Frontal cortex (tissue), 4 donors: ENCODE data around the gene HOXA10. TPM values are rescaled to one million over a fixed set of nuclear protein-coding genes. Genes with fewer than 3 reads are reported as not detected.

Experiments
- DNase-seq, 2 donors: peaks; one replicate each; pipeline ENCODE4 v3.0.0; 2012; ENCODE audit warnings: low spot score in 2 of 2
- FAIRE-seq: peaks from 2 replicates; lab custom pipeline; 2012; peaks lifted over from hg19 to GRCh38; lab: Jason Lieb, UNC
- total RNA-seq: library from RNA; depleted of rRNA; stranded (reverse); fragments of >200 nt; gene quantifications from one replicate; pipeline ENCODE4 v1.2.3, GENCODE V29; 2014
- donor health status: control.
- donor health status: control.
- donor health status: control.

HOXA10 gene
- total RNA-seq, 1 donor from 2014 or later: not detected

- FAIRE-seq: no peak
- DNase-seq: no peak
Measured at GRCh38 chr7:27182285-27182841, 8.2 kb upstream of the HOXA10 start.

- DNase-seq: no peak
- no peak for FAIRE-seq
Measured at GRCh38 chr7:27181795-27182275, 7.7 kb upstream of the HOXA10 start.

GRCh38 chr7:27180431-27181420, 6.6 kb upstream of the HOXA10 start:
- DNase-seq (no peak), FAIRE-seq (no peak)

GRCh38 chr7:27179503-27180430, 5.6 kb upstream of the HOXA10 start:
- peak in 1 of 2 donors; percentile 64 for DNase-seq
- no peak for FAIRE-seq

DNA sequence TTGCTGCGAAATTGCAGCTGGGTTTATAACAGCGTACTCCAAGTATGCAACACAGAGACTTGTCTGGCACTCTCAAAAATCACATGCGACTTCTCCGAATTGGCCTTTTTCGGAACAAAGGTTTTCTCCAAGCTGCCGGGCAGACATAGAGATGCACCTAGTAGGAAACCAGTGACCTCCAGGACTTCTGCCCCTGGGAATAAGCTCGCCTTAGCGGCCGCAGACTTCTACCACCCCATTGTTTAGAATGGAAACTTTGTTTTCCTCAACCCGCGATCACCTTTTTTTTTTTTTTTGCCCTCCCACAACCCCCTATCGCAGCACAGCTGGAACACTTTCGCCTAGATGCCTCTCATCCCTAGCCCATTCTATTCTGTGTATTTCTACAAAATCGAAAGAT, 4.9 kb upstream of the HOXA10 start:
- FAIRE-seq: no peak
- DNase-seq: no peak

DNA sequence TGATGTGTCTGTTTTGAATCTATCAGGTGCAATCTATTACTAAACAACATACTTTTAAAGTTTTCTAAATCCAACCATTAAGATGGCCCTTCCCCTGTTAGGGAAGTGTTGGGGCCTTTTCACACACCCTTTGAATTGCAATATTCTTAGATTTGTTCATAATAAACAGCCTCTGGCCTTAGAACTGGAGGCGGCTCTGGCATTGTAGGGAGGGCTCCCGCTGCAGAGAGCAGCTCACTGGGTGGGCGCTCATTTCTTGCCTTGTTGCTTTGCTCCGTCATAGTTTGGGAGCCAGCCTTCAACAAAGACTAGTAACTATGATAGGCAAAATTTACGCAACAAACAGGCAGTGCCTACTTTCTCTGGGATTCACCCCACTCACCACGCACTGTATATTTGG, 4.2 kb upstream of the HOXA10 start:
- no peak for FAIRE-seq
- DNase-seq: no peak

- FAIRE-seq (no peak), DNase-seq (no peak)
Measured at GRCh38 chr7:27177795-27178320, 3.7 kb upstream of the HOXA10 start.

DNA sequence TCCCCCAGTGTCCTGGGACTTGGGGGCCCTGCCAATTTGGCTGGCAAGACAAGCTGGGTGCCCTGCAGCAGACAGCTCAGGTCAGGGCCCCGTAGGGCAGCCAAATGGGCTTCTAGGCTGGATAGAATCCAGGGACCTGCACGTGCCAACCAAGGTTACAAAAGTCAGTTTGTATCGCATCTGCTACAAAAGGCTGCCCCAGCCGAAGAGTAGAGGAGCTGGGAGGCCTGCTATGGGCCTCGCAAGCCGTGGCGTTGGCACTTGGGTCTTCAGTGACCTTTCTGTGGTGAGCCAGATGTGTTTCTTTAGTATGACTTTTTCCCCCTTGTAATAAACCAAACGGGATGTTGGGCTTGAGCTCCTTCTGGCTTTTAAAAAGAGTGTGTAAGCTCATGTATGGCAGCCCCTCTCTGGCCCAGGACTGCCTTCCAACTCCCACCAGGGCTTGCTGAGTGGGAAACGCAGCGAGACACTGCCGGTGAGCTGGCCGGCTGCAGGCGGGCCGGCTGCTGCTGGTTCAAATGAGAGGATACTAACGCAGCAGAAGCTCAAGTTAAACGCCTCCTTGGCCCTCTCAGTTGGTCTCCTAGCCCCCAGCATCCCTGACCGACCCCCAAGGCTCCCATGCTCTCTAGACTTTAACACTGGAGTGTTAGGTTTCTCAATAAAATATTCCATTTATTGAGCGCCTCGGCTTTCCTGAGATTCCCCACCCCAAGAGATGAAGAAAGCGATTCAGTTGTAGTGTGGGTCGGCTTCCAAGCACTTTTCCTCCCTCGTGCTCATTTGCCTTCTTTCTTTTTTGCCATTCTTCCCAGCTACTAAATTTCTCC, 3.1 kb upstream of the HOXA10 start:
- no peak for DNase-seq
- no peak for FAIRE-seq

DNA sequence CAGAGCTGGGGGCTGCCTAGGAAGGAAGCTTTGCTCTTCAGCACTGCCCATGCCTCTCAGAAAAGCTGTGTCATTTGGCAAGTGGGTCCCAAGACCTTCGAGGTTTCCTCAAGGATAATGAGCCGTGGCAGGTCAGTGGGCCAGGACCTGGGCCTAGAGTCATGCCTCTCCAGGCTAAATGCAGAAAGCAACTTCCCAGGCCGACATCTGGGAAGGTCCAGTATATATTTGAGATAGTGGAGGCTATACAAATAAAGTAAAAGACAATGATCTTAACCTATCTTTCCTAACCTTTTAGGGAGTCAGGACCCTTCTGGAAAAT, 2.4 kb upstream of the HOXA10 start:
- FAIRE-seq: no peak
- DNase-seq: no peak

DNA sequence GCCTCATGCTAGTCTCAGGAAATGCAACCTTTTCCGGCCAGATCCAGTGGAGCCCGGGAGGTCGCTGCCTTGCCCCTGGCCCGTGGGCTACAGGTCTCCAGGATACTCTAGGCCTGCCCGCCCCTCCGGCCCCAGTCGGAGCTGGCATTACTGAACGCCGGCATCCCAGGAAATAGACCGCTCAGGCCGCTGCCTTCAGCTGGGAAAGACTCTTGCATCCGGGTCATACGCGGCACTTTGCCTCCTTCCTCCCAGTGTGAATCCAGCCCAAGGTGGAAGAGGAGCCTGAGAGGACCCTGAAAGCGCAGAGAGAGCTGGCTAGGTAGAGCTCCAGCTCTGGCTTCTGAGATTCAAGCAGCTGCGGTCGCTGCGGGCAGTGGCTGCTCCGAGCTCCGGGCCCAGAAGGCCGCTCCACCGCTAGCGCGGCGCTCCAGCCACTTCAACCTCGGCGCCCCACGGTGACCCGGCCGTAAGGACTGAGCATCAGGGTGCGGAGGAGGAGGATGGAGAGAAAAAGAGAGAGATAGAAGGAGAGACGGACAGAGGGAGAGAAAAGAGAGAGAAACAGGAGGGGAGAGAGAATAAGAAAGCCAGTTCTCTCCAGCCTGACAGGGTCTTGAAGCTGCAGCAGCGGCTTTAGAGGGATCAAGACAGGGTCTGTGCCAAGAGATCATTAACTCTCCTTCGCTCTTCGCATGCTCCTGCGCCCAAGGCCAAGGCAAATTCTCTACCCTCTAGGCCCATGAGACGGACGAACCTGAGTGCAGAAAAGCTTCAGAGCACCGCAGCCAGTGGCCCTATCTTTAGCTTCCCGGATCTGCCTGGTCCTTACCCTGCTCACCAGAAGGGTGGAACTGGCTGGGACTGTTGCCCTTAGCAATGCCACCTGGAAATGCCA, 1.8 kb upstream of the HOXA10 start:
- no peak for DNase-seq
- FAIRE-seq: no peak

DNA sequence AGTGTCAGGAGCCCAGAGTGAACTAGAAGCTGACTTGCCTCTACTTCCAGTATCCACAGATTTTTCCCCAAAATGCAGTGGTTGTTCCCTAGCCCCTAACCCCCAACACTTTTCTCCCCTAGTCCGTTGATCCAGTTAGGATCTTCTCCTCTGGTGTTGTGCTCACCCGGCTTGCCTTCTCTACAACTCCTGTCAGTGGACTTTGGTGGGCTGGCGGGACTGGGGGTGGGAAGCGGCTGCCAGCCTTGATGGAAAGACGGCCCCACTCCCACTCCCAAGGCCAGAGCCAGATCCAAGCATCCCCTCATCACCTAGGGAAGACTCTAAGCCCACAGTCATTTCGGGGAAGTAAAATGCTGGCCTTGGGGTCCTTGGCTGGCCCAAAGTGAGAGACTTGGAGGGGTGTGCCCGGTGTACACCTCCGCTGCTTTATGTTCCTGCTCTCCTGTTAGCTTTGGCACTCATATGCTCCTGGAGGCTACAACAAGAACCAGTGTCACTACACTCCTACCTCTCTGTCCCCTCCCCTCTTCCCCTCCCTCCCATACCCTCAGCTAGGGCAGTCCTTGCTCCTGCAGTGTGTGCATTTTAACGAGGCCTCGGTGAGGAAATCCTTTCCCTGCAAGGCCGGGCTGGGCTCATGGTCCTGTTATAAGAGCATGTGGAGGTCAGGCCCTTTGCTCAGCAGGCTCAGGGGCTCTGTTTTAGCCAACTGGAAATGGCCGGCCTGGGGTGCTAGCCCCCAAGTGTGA, 930 bp upstream of the HOXA10 start:
- FAIRE-seq (no peak), DNase-seq (no peak)

DNA sequence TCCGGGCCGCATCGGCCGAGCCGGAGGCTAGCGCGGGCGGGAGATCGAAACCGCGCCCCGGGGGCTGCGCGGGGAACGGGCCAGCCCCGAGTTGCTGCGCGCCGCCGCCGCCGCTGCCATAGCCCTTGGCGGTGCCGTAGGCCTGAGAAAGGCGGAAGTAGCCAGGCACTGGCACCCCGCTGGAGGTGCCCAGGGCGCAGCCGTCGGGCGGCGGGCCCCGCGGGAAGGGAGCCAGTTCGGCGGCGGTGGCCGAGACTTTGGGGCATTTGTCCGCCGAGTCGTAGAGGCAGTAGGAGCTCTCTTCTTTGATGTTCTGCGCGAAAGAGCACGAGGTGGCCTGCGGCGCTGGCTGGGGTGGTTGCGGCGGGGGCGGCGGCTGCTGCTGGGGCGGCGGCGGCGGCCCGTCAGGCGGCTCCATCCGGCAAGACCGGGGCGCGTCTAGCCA, 587 bp downstream of the HOXA10 start:
- DNase-seq: no peak
- FAIRE-seq: no peak

GRCh38 chr7:27172823-27173510, 1.2 kb downstream of the HOXA10 start:
- DNase-seq: no peak

GRCh38 chr7:27172315-27172774, 1.8 kb downstream of the HOXA10 start:
- FAIRE-seq (no peak), DNase-seq (no peak)

More at GRCh38 chr7:27172823-27173510, 1.2 kb downstream of the HOXA10 start:
- no peak for FAIRE-seq

- FAIRE-seq (no peak), DNase-seq (no peak)
Measured at GRCh38 chr7:27171637-27172314, 2.3 kb downstream of the HOXA10 start.

DNA sequence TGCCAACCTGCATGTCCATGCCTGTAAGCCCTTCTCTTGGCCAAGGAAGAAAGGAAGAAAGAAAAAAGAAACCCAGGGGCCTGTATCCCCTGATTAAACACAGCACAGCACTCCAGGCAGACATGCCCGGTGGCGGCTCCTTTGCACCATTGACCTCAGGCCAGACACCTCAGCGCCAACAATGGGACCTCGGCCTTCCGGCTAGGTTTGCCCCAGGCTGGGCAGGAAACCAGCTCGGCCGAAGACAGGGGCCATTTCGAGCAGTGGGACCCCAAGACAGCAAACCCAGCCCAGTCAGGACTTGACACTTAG, 2.8 kb downstream of the HOXA10 start:
- no peak for FAIRE-seq
- no peak for DNase-seq
